ENCODE results near the gene RFC2. TPM values are rescaled to one million over a fixed set of nuclear protein-coding genes. Genes with fewer than 3 reads are reported as not detected.

RFC2 gene
- total RNA-seq, 6 experiments from 2014 or later = 8.0 to 21.3 (median 12.2) TPM

GRCh38 chr7:74297516-74298233, 43.5 kb upstream of the RFC2 start:
- DNase-seq (no peak), ATAC-seq (no peak)
- Histone ChIP-seq H3K4me1 (peaks cover 0 to 10% (median 3%) of the 10 kb centered on the region in 4 donors), H3K4me3 (no peak overlapping the region), H3K27me3 (no peaks in the 10 kb centered on the region), H3K36me3 (no peaks in the 10 kb centered on the region), H3K9me3 (no peaks in the 10 kb centered on the region), H3K27ac (no peak overlapping the region)
- intact Hi-C loops (cut with DNase I) = no loop called here
- 84% methylated on average over 11 of the region's 15 CpGs for WGBS (ENCODE audit: insufficient coverage, low coverage, low lambda C conversion rate, missing lambda C conversion rate)
- TF ChIP-seq CTCF (IDR thresholded peaks at IDR 0.05) (no peak), POLR2A (IDR thresholded peaks at IDR 0.05) (no peak)

- peak in 3 of 4 donors; percentile 12 to 44 (median 12) for ATAC-seq
- TF ChIP-seq CTCF (IDR thresholded peaks at IDR 0.05) = no peak
- Histone ChIP-seq H3K27me3 (no peaks in the 10 kb centered on the region), H3K9me3 (no peaks in the 10 kb centered on the region), H3K4me3 (no peak overlapping the region), H3K36me3 (no peaks in the 10 kb centered on the region), H3K27ac (peak overlapping the region in 1 of 3 donors; percentile 48), H3K4me1 (peaks cover 0 to 13% (median 6%) of the 10 kb centered on the region in 4 donors)
- WGBS (ENCODE audit: insufficient coverage, low coverage, low lambda C conversion rate, missing lambda C conversion rate) = 65% methylated on average over 11 of the region's 17 CpGs
- DNase-seq = no peak
- intact Hi-C loops (cut with DNase I) = no loop called here
Measured at GRCh38 chr7:74294191-74294998, 40.2 kb upstream of the RFC2 start.

GRCh38 chr7:74293577-74293908, 39.3 kb upstream of the RFC2 start:
- Histone ChIP-seq H3K4me3 (no peak overlapping the region), H3K27me3 (no peaks in the 10 kb centered on the region), H3K27ac (no peak overlapping the region), H3K4me1 (peaks cover 0 to 13% (median 6%) of the 10 kb centered on the region in 4 donors), H3K9me3 (no peaks in the 10 kb centered on the region), H3K36me3 (no peaks in the 10 kb centered on the region)
- ATAC-seq (no peak), DNase-seq (no peak)
- intact Hi-C loops (cut with DNase I) = no loop called here
- WGBS (ENCODE audit: insufficient coverage, low coverage, low lambda C conversion rate, missing lambda C conversion rate) = 54% methylated on average over 2 of the region's 4 CpGs
- TF ChIP-seq CTCF (IDR thresholded peaks at IDR 0.05) (no peak), POLR2A (IDR thresholded peaks at IDR 0.05) (no peak)

- H3K9me3 ChIP-seq = no peaks in the 10 kb centered on the region
- WGBS (ENCODE audit: insufficient coverage, low coverage, low lambda C conversion rate, missing lambda C conversion rate) = 26% methylated on average over 9 of the region's 18 CpGs
- H3K4me3 ChIP-seq = no peak overlapping the region
- intact Hi-C loops (cut with DNase I) = no loop called here
- no peak for TF ChIP-seq CTCF (IDR thresholded peaks at IDR 0.05)
- no peak for TF ChIP-seq POLR2A (IDR thresholded peaks at IDR 0.05)
- DNase-seq = peak in 2 of 3 donors; percentile 50 to 68
- peaks cover 0 to 13% (median 6%) of the 10 kb centered on the region in 4 donors for H3K4me1 ChIP-seq
- H3K27me3 ChIP-seq = no peaks in the 10 kb centered on the region
- ATAC-seq = peak; percentile 54 to 79 (median 69)
- no peaks in the 10 kb centered on the region for H3K36me3 ChIP-seq
- no peak overlapping the region for H3K27ac ChIP-seq
Measured at GRCh38 chr7:74292757-74293576, 38.8 kb upstream of the RFC2 start.

Measured in right lobe of liver (tissue), 6 donors.